ENCODE measurements around the gene SDK1. TPM values are rescaled to one million over a fixed set of nuclear protein-coding genes. Genes with fewer than 3 reads are reported as not detected.

The SDK1 gene
- total and polyA plus RNA-seq, 11 donors, result 2.2 to 5.8 (median 3.4) TPM

DNA sequence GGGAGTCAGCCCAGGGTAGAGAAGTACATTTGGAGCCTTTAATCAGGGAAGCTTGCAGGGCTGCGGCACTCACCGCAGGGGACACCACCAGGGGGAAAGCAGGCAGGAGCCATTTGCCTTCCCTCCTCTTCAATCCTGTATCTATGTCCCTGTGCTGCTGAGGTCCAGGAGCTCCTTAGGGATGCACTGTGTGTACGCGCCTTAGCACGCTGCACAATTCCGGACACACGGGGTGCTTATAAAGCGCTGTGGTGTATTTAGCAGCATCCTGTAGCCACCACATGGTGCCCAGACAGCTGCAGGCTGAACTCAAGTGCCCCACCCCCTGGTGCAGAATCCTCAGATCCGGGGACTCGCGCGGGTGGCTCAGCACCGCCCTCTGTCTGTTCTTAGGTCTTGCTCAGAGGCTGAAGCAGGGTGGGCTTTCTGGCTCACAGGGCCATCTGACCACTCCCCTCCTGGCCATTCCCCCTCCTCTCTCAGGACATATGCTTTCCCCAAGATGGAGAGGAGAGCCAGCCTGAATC, 421.4 kb downstream of the SDK1 start:
- TF ChIP-seq, protein P1, sequence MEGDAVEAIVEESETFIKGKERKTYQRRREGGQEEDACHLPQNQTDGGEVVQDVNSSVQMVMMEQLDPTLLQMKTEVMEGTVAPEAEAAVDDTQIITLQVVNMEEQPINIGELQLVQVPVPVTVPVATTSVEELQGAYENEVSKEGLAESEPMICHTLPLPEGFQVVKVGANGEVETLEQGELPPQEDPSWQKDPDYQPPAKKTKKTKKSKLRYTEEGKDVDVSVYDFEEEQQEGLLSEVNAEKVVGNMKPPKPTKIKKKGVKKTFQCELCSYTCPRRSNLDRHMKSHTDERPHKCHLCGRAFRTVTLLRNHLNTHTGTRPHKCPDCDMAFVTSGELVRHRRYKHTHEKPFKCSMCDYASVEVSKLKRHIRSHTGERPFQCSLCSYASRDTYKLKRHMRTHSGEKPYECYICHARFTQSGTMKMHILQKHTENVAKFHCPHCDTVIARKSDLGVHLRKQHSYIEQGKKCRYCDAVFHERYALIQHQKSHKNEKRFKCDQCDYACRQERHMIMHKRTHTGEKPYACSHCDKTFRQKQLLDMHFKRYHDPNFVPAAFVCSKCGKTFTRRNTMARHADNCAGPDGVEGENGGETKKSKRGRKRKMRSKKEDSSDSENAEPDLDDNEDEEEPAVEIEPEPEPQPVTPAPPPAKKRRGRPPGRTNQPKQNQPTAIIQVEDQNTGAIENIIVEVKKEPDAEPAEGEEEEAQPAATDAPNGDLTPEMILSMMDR (IDR thresholded peaks at IDR 0.05), result peak in 4 of 12 donors; percentile 12 to 27 (median 18)
- no peak for TF ChIP-seq POLR2A (IDR thresholded peaks at IDR 0.05)
- H3K4me1 ChIP-seq, result peaks cover 0 to 5% (median 0%) of the 10 kb centered on the region in 12 donors
- no peaks in the 10 kb centered on the region for H3K36me3 ChIP-seq
- H3K9me3 ChIP-seq, result no peaks in the 10 kb centered on the region
- WGBS, 4 donors, result 10 to 43% (median 20%) methylated on average over 9 to 13 of the region's 13 CpGs
- DNase-seq (no peak), ATAC-seq (peak in 2 of 4 donors; percentile 27 to 62)
- intact Hi-C loops (cut with DNase I), result no loop called here
- no peak overlapping the region for H3K27ac ChIP-seq
- H3K4me3 ChIP-seq, result no peak overlapping the region
- H3K27me3 ChIP-seq, result no peaks in the 10 kb centered on the region

DNA sequence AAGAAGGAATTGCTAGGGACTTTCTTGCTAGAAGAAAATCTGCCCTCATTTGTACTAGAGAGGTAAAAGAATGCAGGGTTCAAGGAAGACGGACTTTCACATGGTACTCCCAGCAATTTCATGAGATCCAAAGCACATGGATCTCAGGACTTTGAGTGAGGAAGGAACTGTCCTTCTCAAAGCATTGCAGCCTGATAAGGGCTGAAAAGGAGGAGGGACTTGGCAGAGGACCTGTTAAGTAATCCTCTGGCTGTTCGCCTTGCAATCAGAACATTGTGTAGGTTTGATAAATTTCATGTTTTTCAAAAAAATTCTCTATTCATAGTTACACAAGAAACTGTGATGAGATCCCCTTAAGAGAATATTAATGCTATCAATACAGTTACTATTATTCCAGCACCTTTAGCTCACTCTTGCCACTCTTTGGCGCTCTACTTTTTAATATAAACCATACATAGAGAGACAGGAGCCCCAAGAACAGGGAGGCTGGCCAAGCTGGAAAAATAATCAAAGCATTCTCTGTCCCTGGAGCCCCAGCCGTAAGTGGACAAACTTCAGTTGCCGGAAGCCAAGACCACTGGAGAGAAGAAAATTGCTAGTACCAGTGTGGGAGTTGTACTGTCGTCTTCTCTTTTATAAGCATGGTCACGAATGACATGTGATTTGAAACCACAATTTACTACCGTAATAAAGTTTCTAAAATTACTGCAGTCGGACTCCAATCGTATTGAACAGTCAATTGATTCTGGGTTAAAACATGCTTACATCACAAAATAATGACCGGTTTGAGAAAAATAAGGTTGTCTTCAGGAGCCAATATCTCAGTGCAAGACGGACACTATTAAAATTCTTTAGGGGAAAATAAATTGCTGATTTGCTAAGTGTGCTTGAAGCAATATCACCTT, 424.4 kb downstream of the SDK1 start:
- Histone ChIP-seq H3K36me3 (no peaks in the 10 kb centered on the region), H3K27me3 (no peaks in the 10 kb centered on the region), H3K27ac (no peak overlapping the region), H3K4me1 (peaks cover 0 to 5% (median 0%) of the 10 kb centered on the region in 12 donors), H3K4me3 (no peak overlapping the region), H3K9me3 (peaks cover 0 to under 1% (median 0%) of the 10 kb centered on the region in 12 donors)
- intact Hi-C loops (cut with DNase I), result no loop called here
- TF ChIP-seq POLR2A (IDR thresholded peaks at IDR 0.05), result no peak
- TF ChIP-seq, protein P1 (IDR thresholded peaks at IDR 0.05), result no peak
- WGBS, 4 donors, result 59 to 73% (median 66%) methylated on average over 12 of the region's 12 CpGs
- DNase-seq (no peak), ATAC-seq (no peak)

DNA sequence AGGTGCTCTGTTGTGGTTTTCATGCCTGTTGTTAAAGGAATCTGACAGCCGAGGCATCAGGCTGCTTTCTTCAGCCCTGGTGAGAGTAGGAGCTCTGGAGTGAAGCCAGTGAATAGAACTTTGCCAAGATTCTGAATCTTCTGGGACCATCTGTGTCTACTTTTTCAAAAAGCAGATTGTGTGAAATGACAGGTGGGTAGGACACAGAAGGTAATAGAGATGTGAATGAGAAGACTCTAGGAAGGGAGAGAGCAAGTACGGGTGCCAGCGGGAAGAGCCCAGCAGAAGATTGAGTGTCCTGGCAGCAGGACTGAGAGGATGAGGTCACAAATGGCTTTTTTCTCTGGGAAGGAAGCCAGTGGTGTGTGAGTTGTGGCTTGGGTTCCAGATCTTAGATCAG, 429.2 kb downstream of the SDK1 start:
- no peaks in the 10 kb centered on the region for H3K36me3 ChIP-seq
- no peak for TF ChIP-seq POLR2A (IDR thresholded peaks at IDR 0.05)
- TF ChIP-seq, protein P1 (IDR thresholded peaks at IDR 0.05), result no peak
- H3K27me3 ChIP-seq, result no peaks in the 10 kb centered on the region
- peaks cover 0 to 11% (median 3%) of the 10 kb centered on the region in 12 donors for H3K9me3 ChIP-seq
- ATAC-seq (peak in 1 of 4 donors; percentile 18), DNase-seq (no peak)
- intact Hi-C loops (cut with DNase I), result no loop called here
- 62 to 73% (median 68%) methylated on average over 3 of the region's 3 CpGs for WGBS, 4 donors
- no peak overlapping the region for H3K27ac ChIP-seq
- H3K4me3 ChIP-seq, result no peak overlapping the region
- peaks cover 0 to 1% (median 0%) of the 10 kb centered on the region in 12 donors for H3K4me1 ChIP-seq

DNA sequence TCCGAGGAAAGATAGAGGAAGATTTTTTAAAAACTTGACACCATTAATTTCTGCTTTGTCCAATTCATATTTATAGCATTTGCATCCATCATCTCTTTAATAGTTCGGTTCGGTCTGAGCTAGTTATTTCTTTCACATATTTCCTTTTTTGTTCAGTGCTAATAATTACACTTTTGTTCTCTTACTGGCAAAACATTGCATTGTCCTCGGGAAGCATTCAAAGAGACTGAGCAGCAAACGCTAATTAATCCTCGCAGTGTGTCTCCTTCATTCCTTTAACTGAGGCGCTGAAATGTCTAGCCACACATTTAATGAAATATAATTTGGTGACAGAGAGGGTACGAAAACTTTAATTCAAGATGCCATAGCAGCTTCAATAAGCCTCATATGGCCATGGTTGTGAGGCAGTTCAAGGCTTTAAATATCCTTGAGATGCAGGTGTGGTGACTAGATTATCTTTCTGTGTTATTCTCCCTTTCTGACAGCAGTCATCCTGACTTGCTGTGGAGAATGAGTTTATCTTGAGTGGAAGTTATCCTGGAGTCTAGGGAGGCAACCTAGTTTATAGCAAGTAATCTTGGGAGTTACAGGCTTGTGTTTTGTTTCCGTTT, 431.4 kb downstream of the SDK1 start:
- Histone ChIP-seq H3K27ac (no peak overlapping the region), H3K27me3 (no peaks in the 10 kb centered on the region), H3K4me3 (no peak overlapping the region), H3K36me3 (no peaks in the 10 kb centered on the region), H3K4me1 (no peaks in the 10 kb centered on the region), H3K9me3 (peaks cover 0 to 11% (median 3%) of the 10 kb centered on the region in 12 donors)
- ATAC-seq, result no peak
- no peak for DNase-seq
- no peak for TF ChIP-seq POLR2A (IDR thresholded peaks at IDR 0.05)
- TF ChIP-seq, protein P1 (IDR thresholded peaks at IDR 0.05), result no peak
- WGBS, 4 donors, result 72 to 83% (median 80%) methylated on average over 9 of the region's 9 CpGs
- intact Hi-C loops (cut with DNase I), result no loop called here
